Retinal pigment epithelial cell (primary cell): Measurements from ENCODE around the gene NYAP2.

ENCODE experiments used
- DNase-seq: peaks from one replicate; pipeline ENCODE4 v3.0.0-alpha.2; 2010; ENCODE audit warnings: low read depth
- H3K4me3 ChIP-seq: 2 replicates; pipeline ENCODE4 v1.5.1; 2011; ENCODE audit warnings: mild to moderate bottlenecking, low read length, control low read depth, moderate library complexity
- CTCF ChIP-seq: conservative IDR thresholded peaks from 2 replicates; pipeline ENCODE4 v1.5.1; 2011; ENCODE audit warnings: low read depth, low read length, control low read depth, inconsistent platforms

Gene NYAP2

DNA sequence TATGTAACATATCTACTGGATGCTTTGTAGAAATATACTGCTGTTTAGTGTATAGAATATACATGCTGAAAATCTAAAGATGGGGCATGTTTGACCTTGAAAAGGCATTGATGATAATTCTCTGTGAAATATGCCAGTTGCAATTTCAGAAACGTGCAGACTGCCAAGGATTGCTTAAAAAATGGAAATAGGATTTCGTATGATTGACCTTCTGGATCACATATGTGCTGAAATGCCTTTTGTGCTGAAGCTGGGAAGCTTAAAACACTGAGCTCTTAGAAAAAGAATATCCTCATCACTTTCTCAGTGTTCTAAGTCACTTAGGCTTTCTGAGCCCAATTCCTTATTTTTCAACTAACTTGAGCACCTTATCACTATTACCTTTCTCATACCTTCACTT, 14.3 kb downstream of the NYAP2 start:
- H3K4me3 ChIP-seq, result no peak overlapping the region
- TF ChIP-seq CTCF, result no peak
- no peak for DNase-seq

DNA sequence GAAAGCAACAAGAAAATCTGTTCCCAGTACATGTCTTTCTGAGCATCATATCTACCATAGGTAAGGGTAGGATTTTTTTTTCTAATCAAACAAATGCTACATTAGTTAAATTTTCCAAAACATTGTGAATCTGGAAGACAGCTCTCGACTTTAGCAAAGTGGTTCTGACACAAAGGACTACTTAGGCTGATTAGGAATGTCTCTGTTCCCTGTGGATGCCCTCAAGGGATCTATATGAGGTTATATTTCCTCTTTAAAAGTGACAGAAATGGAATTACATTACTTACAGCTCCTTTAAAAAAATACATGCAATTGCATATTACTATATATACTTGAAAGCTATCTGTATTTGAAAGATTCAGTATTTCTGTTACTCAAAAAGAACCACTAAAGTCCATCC, 15.4 kb downstream of the NYAP2 start:
- no peak for TF ChIP-seq CTCF
- no peak for DNase-seq
- H3K4me3 ChIP-seq, result no peak overlapping the region

DNA sequence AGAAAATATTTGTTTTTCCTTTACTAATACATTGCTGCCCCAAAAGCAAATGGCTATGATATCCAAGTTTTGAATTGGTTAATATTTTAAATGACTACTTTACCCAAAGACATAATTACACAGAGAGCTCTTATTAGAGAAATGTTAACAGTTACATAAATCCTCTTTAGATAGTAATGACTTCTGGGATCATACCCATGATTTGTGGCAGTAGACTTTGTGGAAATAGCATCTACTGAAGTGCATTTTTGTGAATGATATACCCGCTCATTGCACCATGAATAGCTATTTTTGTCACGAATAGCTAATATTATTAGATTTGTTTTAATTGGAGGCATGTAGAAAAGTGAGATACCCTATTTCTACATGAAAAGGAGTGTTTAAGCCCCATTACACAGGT, 15.8 kb downstream of the NYAP2 start:
- H3K4me3 ChIP-seq, result no peak overlapping the region
- TF ChIP-seq CTCF, result no peak
- no peak for DNase-seq

DNA sequence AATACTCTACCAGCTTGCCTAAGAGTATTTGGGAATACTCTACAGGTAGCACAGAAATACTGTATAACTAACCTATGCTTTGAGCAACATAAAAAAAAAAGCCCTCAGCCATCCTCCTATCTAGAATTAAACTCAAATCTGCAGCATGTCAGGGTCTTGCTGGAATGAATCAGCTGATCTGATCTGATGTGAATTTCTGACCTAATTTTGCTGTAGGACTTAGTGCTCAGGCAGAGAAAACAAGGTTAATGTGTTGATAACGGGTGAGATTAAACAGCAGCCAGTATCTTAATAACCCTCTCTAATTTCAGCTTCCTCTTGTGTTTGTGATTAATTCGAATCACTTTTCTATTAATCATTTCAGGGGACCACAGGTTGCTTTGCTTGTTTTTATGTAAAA, 16.3 kb downstream of the NYAP2 start:
- no peak overlapping the region for H3K4me3 ChIP-seq
- TF ChIP-seq CTCF, result no peak
- DNase-seq, result no peak

DNA sequence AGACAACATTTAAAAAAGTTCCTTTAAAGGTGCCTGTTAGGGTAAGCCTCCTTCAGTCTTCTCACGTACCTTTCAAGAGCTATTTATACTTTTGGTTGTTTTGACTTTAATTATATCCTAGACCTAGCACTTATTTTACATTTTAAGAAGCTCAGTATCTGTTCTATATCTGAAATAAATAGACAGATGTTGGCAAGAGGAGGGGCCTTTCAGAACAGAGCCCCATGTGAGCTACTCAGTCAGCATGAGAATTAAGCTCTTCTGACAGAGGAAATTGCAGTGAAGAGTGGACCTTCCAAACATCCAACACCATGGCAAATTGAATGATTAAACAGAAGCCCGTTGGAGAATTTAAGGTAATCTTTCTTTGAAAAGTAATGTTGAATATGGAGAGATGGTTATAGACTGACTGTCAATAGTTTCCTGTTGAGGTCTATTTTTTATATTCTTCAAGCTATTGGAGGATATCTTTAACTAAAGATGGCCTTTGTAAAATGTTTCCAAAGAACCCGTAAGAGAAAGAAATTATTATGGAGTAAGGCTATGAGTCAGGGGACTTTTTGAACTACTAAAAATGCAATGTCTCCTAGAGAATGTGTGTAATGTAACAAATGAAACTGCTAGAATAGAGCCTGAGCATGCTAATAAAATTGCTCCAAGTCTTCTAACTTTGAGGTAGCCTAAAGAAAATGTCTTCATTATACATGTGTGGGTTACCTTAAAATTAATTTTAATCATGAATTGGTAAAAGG, 17.3 kb downstream of the NYAP2 start:
- no peak overlapping the region for H3K4me3 ChIP-seq
- DNase-seq, result no peak
- no peak for TF ChIP-seq CTCF

- no peak for TF ChIP-seq CTCF
- H3K4me3 ChIP-seq, result no peak overlapping the region
- DNase-seq, result no peak
Measured at GRCh38 chr2:225419033-225419432, 19.5 kb downstream of the NYAP2 start.

- no peak for TF ChIP-seq CTCF
- no peak for DNase-seq
- no peak overlapping the region for H3K4me3 ChIP-seq
Measured at GRCh38 chr2:225422145-225422544, 22.6 kb downstream of the NYAP2 start.
